GM21367 (cell line): Measurements from ENCODE around the gene MAPKAP1.
"Not testable (repeated sequence)": the region's sequence is repeated elsewhere in the genome, so short reads cannot be mapped to it uniquely, and the experiment has no call there.

Experiments used
- ATAC-seq: cut with Tn5 transposase; IDR thresholded peaks from one replicate; pipeline ENCODE4 v1.9.1; 2021; ENCODE audit not compliant: unreplicated experiment

The MAPKAP1 gene

DNA sequence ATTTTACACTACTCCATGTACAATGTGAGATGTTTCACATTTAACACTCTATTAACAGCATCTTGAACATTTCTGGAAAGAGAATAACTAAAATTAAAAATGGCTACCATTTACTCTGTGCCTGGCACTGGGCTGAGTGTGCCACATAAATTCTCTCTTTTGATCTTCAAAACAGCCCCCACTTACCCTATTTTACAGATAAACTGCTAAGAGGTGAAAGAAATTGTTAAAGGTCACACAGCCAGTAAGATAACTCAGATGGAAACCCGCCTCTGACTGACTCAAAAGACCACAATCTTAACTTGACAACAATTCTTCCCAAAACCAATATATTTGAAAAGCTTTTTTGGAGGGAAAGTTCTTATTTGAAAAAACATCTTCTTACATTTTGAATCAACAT lies 97.3 kb downstream of the MAPKAP1 start:
- no peak for ATAC-seq

DNA sequence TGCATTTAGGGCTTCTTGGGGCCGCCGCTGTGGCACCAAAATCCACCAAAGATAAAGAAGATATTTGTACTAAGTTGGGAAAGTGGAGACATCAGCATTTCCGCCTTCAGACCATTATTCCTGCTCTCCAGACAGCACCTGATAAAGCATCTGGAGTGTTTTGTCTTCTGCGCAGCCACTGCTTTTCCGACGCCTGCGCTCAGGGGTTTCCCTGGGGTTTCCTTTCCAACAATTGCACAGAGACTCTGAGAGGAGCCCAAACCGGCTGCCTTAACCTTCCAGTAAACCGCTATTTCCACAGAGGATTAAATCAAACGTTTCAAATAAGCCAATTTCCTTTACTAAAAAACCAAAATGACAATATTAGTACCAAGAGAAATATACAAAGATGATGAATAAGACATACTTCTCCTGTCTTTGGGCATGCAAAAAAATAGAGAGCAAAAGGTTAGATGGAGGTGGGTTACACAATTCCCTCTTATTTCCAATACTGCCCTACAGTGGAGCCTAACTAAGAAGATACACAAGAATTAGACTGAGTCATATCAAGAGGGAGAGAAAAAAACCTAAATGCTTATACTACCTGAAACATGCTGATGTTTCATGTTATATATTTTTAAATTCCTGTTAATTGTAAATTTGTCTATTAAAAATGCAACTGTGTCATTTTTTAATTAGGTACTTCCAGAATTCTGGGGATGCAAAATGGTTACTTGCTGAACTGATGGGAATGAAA lies 98.4 kb downstream of the MAPKAP1 start:
- no peak for ATAC-seq

DNA sequence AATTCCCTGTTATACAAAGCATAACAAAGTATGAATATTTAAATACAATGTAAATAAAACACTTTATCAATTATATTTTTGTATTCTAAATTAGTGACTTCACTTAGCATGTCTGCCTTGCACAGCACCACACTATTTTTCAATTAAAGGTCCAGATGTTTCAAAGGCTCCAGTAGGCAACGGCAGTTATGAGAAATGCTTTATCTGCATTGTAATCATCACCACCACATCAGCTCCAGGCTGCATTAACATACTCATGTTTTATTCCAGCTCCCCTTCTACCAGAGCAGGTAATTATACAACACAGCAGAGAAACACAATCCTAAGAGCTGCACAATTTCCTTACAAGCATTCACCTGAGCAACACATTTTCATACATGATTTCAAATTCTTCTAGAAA lies 102.8 kb downstream of the MAPKAP1 start:
- ATAC-seq: no peak

- ATAC-seq: no peak
Measured at GRCh38 chr9:125603478-125604021, 103.5 kb downstream of the MAPKAP1 start.

- ATAC-seq: no peak
Measured at GRCh38 chr9:125601961-125602360, 105.0 kb downstream of the MAPKAP1 start.

GRCh38 chr9:125600194-125600593 lies 106.8 kb downstream of the MAPKAP1 start:
- ATAC-seq: no peak

DNA sequence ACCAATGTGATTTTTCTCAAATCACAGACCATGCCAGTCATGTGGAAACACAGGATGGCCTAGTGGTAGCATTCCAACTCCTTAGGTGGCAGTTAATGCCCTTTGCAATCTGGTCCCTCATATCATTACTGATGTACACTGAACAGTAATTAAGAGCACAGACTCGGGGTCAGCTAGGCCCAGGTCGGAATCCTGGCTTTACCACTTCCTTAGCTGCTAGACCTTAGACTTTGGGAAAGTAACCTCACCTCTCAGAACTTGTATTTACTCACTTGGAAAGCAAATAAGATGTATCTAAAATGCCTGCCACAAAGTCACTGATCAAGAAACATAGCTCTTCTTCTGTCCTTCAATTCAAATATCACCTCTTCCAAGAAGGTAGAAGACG lies 112.8 kb downstream of the MAPKAP1 start:
- ATAC-seq: no peak

GRCh38 chr9:125593581-125594222 lies 113.3 kb downstream of the MAPKAP1 start:
- ATAC-seq: no peak

DNA sequence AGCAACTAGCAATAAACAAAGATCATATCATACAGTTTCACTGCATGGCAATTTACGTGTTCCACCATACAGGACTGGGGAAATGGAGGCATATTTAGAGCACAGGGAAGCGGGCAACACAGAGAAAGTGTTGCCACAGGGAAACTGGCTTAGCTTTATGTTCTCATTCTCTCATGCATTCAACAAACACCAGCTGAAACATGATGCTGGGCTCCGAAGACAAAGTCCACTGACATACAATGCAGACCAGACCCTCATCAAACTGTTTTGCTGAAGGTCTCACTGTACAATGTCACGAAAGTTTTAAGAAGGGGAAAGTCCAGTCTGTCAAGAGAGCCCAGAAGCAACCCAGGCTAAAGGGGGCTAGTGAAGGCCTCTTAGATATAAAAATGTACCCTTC lies 115.1 kb downstream of the MAPKAP1 start:
- ATAC-seq: no peak

DNA sequence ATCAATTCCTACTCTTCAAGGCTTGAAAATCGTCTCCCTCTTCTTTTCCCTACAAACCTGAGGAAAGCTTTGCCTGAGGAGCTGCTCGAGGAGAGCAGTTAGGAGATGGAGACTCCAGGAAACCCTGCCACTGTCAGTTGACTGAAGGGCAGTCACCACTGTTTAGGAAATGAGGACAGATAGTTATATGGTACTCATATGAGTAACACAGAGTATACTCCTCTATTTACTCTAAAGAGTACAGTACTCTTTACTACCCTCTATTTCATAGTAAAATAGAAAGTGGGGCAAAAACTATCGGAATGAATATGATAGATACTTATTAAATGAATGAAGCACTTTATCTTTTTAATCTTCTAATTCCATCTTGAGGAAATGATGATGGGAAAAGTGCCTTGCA lies 115.8 kb downstream of the MAPKAP1 start:
- ATAC-seq: no peak

GRCh38 chr9:125589287-125589686 lies 117.7 kb downstream of the MAPKAP1 start:
- no peak for ATAC-seq

- no peak for ATAC-seq
Measured at GRCh38 chr9:125587819-125588460, 119.1 kb downstream of the MAPKAP1 start.

- no peak for ATAC-seq
Measured at GRCh38 chr9:125586172-125586511, 120.9 kb downstream of the MAPKAP1 start.

DNA sequence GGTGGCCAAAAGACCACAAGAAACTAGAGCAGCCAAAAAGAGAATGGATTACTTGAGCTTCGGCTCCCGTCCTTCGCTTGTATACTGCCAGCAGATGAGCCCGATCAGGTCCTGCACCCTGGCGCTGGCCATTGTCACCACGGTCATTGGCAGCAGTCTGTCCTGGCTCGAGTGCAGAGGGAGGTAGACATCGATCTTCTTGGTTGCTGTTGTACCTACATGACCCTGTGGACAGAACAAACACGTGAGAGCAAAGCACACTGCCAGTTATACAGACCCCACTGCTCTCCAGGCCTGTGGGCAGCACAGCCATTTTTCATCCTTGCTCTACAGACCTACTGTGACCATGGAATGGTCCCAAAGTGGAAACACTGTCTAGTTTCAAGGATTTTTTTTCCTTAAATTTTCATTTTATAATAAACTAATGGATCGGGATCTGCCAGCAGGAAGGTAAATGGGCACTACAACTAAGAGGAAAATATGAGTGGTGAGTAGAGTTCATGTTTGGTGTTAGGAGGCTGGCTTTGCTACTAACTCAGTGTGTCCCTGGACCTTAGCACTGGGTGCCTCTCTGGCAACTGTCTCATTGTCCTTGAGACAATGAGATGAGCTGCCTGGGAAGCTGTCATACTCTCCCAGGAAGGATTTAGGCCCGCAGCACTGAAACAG lies 121.4 kb downstream of the MAPKAP1 start:
- ATAC-seq: no peak

GRCh38 chr9:125580701-125581286 lies 126.2 kb downstream of the MAPKAP1 start:
- no peak for ATAC-seq

DNA sequence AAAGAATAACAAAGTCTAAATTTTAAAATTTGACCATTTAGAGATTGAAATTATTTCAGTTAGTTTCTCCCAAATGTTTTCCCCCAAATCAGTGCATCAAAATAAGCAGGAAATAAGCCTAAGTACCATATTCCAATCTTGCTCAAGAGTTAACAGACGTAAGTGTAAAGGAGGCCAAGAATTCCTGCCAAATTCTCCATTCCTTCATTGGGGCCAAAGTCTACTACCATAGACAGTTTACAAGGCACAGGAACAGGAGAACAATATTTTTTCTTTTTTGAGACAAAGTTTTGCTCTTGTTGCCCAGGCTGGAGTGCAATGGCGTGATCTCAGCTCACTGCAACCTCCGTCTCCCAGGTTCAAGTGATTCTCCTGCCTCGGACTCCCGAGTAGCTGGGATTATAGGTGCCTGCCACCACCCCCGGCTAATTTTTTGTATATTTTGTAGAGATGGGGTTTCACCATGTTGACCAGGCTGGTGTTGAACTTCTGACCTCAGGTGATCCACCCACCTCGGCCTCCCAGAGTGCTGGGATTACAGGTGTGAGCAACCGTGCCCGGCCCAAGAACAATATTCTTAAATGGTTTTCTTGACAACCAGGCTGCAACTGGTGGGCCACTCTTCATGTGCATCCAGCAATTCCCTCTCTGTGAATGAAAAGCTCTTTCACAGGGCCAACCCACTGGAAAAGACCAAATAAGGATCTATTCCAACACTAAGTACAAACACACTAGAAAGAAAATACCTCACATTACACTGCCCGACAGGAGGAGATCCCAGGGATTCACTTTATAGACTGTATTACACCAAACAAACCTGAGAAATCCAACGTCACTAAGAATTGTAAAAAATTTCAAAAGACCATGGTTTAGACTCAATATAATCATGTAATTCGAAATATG lies 127.7 kb downstream of the MAPKAP1 start:
- ATAC-seq: no peak

- no peak for ATAC-seq
Measured at GRCh38 chr9:125574126-125574877, 132.7 kb downstream of the MAPKAP1 start.

DNA sequence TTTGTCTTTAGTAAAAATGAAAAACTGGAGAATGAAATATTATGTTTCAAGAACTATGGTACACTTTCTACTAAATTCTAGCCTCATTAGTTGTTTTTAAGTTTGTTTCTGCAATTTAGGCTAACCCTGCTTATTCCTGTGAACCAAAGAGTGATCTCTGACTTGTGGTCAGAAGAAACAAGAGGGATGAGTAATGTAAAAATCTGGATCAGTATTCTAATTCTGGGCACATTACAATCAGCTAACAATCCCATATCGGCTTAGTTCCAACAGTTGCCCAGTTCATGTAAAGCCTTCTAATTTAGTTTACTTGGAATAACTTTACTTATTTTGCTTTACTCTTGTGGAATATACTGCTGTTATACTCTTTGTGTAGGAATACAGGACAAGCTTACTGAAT lies 134.5 kb downstream of the MAPKAP1 start:
- not testable (repeated sequence) for ATAC-seq

DNA sequence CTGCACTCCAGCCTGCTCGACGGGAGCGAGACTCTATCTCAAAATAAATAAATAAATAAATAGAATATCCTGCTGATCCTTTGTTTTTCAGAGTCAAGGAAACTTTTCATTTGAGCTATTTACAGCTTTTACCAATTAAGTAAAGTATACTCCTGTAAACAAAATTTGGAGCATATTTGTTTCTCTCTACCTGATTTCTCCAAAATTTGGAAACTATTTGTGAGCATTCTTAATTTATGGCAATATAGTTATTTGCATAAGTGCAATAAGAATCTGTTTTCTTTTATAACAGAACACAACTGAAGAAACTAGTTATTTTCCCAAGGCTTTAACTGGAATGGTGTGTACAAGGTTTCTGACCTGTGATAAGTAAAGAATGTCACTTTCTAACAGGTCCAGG lies 135.2 kb downstream of the MAPKAP1 start:
- ATAC-seq: not testable (repeated sequence)
